D721Med (cell line): Measurements from ENCODE around the gene QTRT2.

Source experiments
- DNase-seq: peaks from one replicate; pipeline ENCODE4 v3.0.0; 2011; ENCODE audit warnings: low spot score; ENCODE audit not compliant: insufficient read length
- FAIRE-seq: peaks from 2 replicates; lab custom pipeline; 2011; peaks lifted over from hg19 to GRCh38; lab: Jason Lieb, UNC
- CTCF ChIP-seq: IDR thresholded peaks from 2 replicates; pipeline ENCODE4 v1.5.1; 2012; ENCODE audit warnings: mild to moderate bottlenecking, control low read depth; ENCODE audit not compliant: insufficient read depth; ENCODE audit errors: missing control alignments

QTRT2 gene

GRCh38 chr3:114076711-114077110 is 20.2 kb downstream of the QTRT2 start:
- TF ChIP-seq CTCF: no peak
- DNase-seq (no peak), FAIRE-seq (no peak)

GRCh38 chr3:114078126-114078525 is 21.6 kb downstream of the QTRT2 start:
- FAIRE-seq: no peak
- TF ChIP-seq CTCF: no peak
- no peak for DNase-seq

GRCh38 chr3:114079761-114080160 is 23.2 kb downstream of the QTRT2 start:
- no peak for TF ChIP-seq CTCF
- no peak for DNase-seq
- FAIRE-seq: no peak

- no peak for TF ChIP-seq CTCF
- no peak for FAIRE-seq
- no peak for DNase-seq
Observed at GRCh38 chr3:114080201-114080600, 23.7 kb downstream of the QTRT2 start.

DNA sequence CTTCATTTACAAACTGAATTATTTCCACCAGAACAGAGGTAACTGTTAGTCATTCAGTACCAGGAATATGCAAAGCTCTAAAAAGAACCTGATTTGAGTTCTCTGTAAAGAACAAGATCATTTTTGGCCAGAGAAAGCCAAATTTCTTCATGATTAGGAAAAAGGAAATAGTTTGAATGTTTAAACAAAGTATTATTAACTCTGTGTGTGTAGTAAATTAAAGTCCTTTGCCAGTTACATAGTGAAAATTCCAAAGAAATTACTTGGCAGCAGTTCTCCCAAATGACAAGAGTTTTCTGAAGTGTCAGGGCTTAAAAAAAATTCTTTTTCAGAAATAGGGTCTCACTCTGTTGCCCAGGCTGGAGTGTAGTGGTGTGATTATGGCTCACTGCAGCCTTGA is 24.5 kb downstream of the QTRT2 start:
- no peak for FAIRE-seq
- no peak for TF ChIP-seq CTCF
- no peak for DNase-seq

- TF ChIP-seq CTCF: no peak
- DNase-seq (no peak), FAIRE-seq (no peak)
Observed at GRCh38 chr3:114083112-114083511, 26.6 kb downstream of the QTRT2 start.

- TF ChIP-seq CTCF: no peak
- no peak for DNase-seq
- no peak for FAIRE-seq
Observed at GRCh38 chr3:114086356-114086755, 29.8 kb downstream of the QTRT2 start.
